Activated T-cell treated with anti-CD3 and anti-CD28 coated beads, Interleukin-2, amount 50 U/mL, for 1 hour (primary cell): ENCODE data around the gene OR56A4.

Experiments
- DNase-seq: peaks from one replicate; pipeline ENCODE4 v3.0.0-alpha.2; 2020

Gene OR56A4

GRCh38 chr11:5955586-5955985 lies 51.2 kb downstream of the OR56A4 start:
- DNase-seq, result no peak
